Measurements from ENCODE around the gene PDE1A.

PDE1A gene

GRCh38 chr2:182134201-182134600, 292.6 kb downstream of the PDE1A start:
- no peak for DNase-seq (ENCODE audit: low spot score)
- no peak for FAIRE-seq

- FAIRE-seq: no peak
- DNase-seq (ENCODE audit: low spot score): no peak
These were observed 293.5 kb downstream of the PDE1A start for GRCh38 chr2:182133195-182133891.

DNA sequence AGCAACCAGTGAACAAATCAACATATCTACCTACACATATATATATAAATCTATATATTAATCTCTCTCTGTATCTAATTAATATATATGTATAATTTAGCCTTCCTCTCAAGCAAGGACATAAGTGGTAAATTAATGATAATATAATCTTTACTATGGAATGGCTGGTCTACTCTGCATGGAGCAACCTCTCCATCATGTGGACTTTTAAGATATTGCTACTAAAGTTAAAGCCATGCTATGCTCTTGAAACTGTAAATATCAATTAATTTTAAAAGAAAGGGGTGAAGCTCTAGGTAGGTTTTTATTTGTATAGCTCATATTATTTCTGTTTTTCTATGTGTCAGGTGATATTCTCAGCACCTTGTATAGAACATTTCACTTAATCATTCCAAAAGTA, 294.2 kb downstream of the PDE1A start:
- DNase-seq (ENCODE audit: low spot score): no peak
- no peak for FAIRE-seq

DNA sequence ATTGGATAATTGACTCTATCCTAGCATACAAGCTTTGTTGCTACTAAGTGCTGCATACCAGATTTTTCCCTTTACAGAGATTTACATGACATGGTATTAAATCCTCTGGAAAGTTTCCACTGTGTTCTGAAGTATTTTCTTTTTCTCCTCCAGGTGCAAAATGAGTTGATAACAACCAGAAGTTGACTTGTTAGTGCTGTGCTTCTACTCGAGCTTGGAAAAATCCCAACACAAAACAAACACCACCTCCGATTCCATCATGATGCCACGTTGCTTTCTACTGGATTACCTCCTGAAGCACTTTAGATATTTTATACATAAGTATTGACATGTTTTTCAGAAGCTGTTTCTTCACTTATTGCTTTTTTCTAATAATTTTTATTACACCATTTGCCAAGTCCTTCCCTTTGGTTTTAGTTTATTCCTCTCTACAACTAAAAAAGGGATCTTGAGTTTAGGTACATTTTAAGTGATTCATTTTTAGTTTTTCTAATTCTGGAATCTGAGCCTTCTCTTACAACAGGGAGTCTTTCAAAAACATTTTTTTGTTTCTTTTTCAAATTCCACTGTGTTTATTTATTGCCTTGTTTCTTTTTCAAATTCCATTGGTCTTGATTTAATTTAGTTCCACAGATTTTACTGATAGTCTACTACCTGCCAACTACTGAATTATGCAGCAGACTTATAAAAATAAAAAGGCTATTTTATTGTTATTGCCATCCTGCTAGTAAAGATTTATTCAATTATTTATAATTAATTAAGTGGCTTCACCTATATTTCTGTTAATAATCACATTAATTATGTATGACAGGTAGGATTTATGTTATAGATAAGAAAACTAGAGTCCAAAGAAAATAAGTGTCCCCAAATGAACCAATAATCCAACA, 297.8 kb downstream of the PDE1A start:
- no peak for DNase-seq (ENCODE audit: low spot score)
- FAIRE-seq: no peak

GRCh38 chr2:182117196-182117595, 309.6 kb downstream of the PDE1A start:
- no peak for FAIRE-seq
- DNase-seq (ENCODE audit: low spot score): no peak

DNA sequence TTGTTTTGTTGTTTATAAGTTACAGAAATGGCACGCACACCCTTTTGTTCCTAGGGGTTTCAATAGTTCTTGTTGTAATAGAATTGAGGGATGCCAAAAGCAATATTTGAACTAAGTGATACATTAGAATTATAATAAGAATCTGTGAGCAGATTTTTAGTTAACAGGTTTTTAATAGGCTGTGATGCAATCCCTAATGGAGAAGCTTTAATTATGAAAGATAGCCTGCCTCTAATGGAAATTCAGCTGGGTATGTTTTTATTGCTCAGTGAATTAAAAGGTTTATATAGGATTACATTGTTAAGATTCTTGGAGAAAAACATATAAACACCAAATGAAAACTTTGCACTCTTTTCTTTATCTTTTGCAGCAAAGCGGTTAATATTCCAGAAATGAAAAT, 310.1 kb downstream of the PDE1A start:
- no peak for DNase-seq (ENCODE audit: low spot score)
- FAIRE-seq: no peak

DNA sequence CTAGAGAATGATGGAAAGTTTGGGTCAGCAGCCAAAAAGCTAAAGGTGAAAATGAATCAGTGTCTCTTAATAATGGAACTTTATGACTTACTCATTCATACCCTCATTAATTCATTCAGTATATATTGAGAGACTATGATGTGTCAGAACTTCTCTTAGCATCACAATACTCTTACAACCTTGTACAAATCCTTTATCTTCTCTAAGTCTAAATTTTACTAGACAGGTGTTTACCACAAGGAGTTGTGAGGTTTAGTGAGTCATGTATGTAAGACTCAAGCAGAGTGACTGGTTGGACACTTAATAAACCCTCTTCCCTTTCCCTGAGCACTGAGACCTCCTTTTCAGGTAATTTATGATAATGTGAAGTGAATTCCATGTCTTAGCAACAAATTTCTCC, 311.6 kb downstream of the PDE1A start:
- FAIRE-seq (no peak), DNase-seq (ENCODE audit: low spot score) (no peak)

- DNase-seq (ENCODE audit: low spot score) (no peak), FAIRE-seq (no peak)
These were observed 313.5 kb downstream of the PDE1A start for GRCh38 chr2:182113334-182113733.

- FAIRE-seq: no peak
These were observed 316.5 kb downstream of the PDE1A start for GRCh38 chr2:182110347-182110746.

GRCh38 chr2:182103526-182103925, 323.3 kb downstream of the PDE1A start:
- FAIRE-seq (no peak), DNase-seq (ENCODE audit: low spot score) (no peak)

More at GRCh38 chr2:182110347-182110746, 316.5 kb downstream of the PDE1A start:
- DNase-seq (ENCODE audit: low spot score): no peak

DNA sequence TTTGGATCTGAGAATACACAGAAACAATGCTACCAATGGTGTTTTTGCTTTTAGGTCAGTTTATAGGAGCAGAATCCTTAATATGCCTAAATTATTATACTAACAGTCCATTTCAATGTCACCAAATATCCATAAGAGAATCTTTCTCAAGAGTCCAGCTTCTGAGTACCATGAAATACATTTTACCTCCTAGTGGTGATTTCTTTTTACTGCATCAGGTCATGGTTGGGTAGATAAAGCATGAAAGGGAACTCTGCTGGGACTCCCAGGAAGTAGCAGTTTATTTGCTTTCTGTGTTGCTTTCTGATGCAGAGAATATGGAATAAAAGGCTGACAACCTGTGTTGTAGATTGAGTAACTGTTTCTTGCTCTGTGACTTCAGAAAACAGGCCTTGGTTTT, 325.6 kb downstream of the PDE1A start:
- FAIRE-seq: no peak
- no peak for DNase-seq (ENCODE audit: low spot score)

DNA sequence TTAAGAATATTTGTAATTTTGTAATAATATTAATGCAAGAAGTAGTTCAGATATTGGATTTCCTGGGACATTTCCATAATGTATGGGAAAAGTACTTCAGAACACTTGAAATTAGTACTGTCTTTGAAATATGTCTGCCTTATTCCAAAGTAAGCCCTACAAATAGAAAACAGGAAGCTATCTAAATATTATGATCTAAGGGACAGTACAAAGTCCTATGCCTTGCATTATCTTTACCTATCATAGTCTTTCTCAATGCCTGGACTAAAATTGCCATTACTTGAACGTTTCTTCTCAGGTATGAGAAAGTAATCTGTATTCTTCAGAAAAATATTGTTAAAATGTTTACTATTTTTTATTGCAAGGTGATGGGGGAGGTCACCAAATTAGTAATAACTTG, 328.2 kb downstream of the PDE1A start:
- FAIRE-seq (no peak), DNase-seq (ENCODE audit: low spot score) (no peak)

GRCh38 chr2:182097571-182098164, 329.2 kb downstream of the PDE1A start:
- FAIRE-seq: no peak
- DNase-seq (ENCODE audit: low spot score): no peak

- DNase-seq (ENCODE audit: low spot score): no peak
- FAIRE-seq: no peak
These were observed 336.4 kb downstream of the PDE1A start for GRCh38 chr2:182090486-182090885.
